Endothelial cell of umbilical vein (primary cell): ENCODE measurements around the gene P2RY6. TPM values are rescaled to one million over a fixed set of nuclear protein-coding genes. Genes with fewer than 3 reads are reported as not detected.
A peak's percentile ranks its signal among the peaks of the same experiment; 100 is the strongest.

Experiments used
- BruUV-seq: library from RNA; stranded (reverse); fragments of 400-500 nt; replicated peaks from 2 replicates; lab custom pipeline; 2021; lab: Mats Ljungman, UMichigan
- CTCF ChIA-PET: fragments of 300-600, 350-600 bp; sonication (Branson Sonifier 250); formaldehyde crosslinking; loops from one replicate; lab custom pipeline; 2021; ENCODE audit warnings: antibody characterized with exemption, inconsistent platforms; lab: Charles Lee
- POLR2A ChIA-PET: fragments of 300-600, 350-600 bp; sonication (Branson Sonifier 250); formaldehyde crosslinking; loops from one replicate; lab custom pipeline; 2021; ENCODE audit warnings: antibody characterized with exemption, inconsistent platforms; lab: Charles Lee
- DNase-seq: peaks from one replicate; pipeline ENCODE4 v3.0.0-alpha.2; 2011; ENCODE audit warnings: low read depth, low spot score
- FAIRE-seq: peaks from 2 replicates; lab custom pipeline; 2011; peaks lifted over from hg19 to GRCh38; lab: Jason Lieb, UNC
- H2AFZ ChIP-seq: 2 replicates; pipeline ENCODE4 v1.6.0; 2012; ENCODE audit warnings: low read depth, low read length, control low read depth, inconsistent platforms
- H3K27ac ChIP-seq: 2 replicates; pipeline ENCODE4 v1.5.1; 2011; ENCODE audit warnings: low read depth, mild to moderate bottlenecking, control low read depth, low read length, moderate library complexity; ENCODE audit not compliant: insufficient read depth
- H3K27me3 ChIP-seq, 2 experiments: 2 replicates each; pipeline versions ENCODE4 v1.6.0 to v1.6.1; 2011; ENCODE audit warnings: low read length in 2 of 2, mixed read lengths in 1 of 2; ENCODE audit not compliant: control insufficient read depth in 2 of 2, insufficient read depth in 2 of 2
- H3K36me3 ChIP-seq, 2 experiments: 2 replicates in 1 of 2; 3 replicates in 1 of 2; pipeline ENCODE4 v1.5.1; 2011; ENCODE audit warnings: low read length in 2 of 2, mild to moderate bottlenecking in 1 of 2, moderate library complexity in 1 of 2; ENCODE audit not compliant: control insufficient read depth in 2 of 2, insufficient read depth in 2 of 2; ENCODE audit errors: extremely low read depth in 1 of 2
- H3K4me1 ChIP-seq: 3 replicates; pipeline ENCODE4 v1.5.1; 2011; ENCODE audit warnings: mild to moderate bottlenecking, low read length; ENCODE audit not compliant: control insufficient read depth, insufficient read depth; ENCODE audit errors: extremely low read depth
- H3K4me2 ChIP-seq: 2 replicates; pipeline ENCODE4 v1.6.1; 2011; ENCODE audit warnings: low read length, control low read depth, mixed read lengths; ENCODE audit not compliant: insufficient read depth
- H3K4me3 ChIP-seq, 3 experiments: fragments of 200-600 bp in 1 of 3; sonication (generic), shearing (Covaris generic) in 1 of 3; replicated peaks in 1 of 3; 2 replicates each; pipeline ENCODE4 v1.5.1; 2011 to 2016; ENCODE audit warnings: control low read depth in 3 of 3, low read length in 3 of 3, mild to moderate bottlenecking in 2 of 3, inconsistent platforms in 1 of 3, low read depth in 1 of 3, moderate library complexity in 1 of 3; ENCODE audit not compliant: insufficient read depth in 1 of 3
- H3K79me2 ChIP-seq: 2 replicates; pipeline ENCODE4 v1.6.0; 2012; ENCODE audit warnings: low read length, inconsistent platforms; ENCODE audit not compliant: control insufficient read depth, insufficient read depth
- H3K9ac ChIP-seq: replicated peaks from 2 replicates; pipeline ENCODE3; 2011; ENCODE audit warnings: low read length, control low read depth; ENCODE audit not compliant: insufficient read depth; ENCODE audit errors: extremely low read depth
- H3K9me1 ChIP-seq: replicated peaks from 3 replicates; pipeline ENCODE4 v1.6.0; 2011; ENCODE audit warnings: mild to moderate bottlenecking, low read length; ENCODE audit not compliant: control insufficient read depth, insufficient read depth; ENCODE audit errors: extremely low read depth
- H3K9me3 ChIP-seq: replicated peaks from 2 replicates; pipeline ENCODE4 v1.5.1; 2012; ENCODE audit warnings: low read length, inconsistent platforms; ENCODE audit not compliant: control insufficient read depth, insufficient read depth
- H4K20me1 ChIP-seq: replicated peaks from 2 replicates; pipeline ENCODE3; 2011; ENCODE audit warnings: mild to moderate bottlenecking, low read length; ENCODE audit not compliant: control insufficient read depth, insufficient read depth; ENCODE audit errors: extremely low read depth
- JUN ChIP-seq: IDR thresholded peaks from 2 replicates; pipeline ENCODE4 v1.6.1; 2011; ENCODE audit warnings: borderline replicate concordance, low read depth; ENCODE audit not compliant: insufficient read length, insufficient read depth
- dilution Hi-C: fragments of 300-500 bp; cut with MboI; formaldehyde crosslinking; loops from one replicate; pipeline ENCODE4 v1.15.0; 2019; ENCODE audit warnings: low sequenced_read_pairs; ENCODE audit not compliant: extremely low pct_ligation_motif_present
- intact Hi-C: fragments of 100-400 bp; cut with micrococcal nuclease; formaldehyde crosslinking; loops from one replicate; pipeline ENCODE4 v1.10.0; 2022
- polyA plus RNA-seq, 4 experiments: library from polyadenylated mRNA; depleted of rRNA in 3 of 4; stranded (reverse) in 3 of 4; unstranded in 1 of 4; fragments of >200 nt; gene quantifications; 2 replicates each; pipeline versions ENCODE4 v1.2.1 to v1.2.3, GENCODE V29; 2011 to 2012; ENCODE audit warnings: missing spikeins in 1 of 4
- total RNA-seq: library from RNA; stranded (reverse); gene quantifications from 2 replicates; pipeline ENCODE4 v1.2.3, GENCODE V29; 2021
- TF ChIP-seq, protein P1 (sequence below), 2 donors: IDR thresholded peaks; 1 replicate in 1 of 2; 2 replicates in 1 of 2; pipeline ENCODE4 v1.5.1; 2011; ENCODE audit warnings: low read length in 2 of 2, mild to moderate bottlenecking in 2 of 2, moderate library complexity in 2 of 2, control low read depth in 1 of 2, inconsistent platforms in 1 of 2, low read depth in 1 of 2; ENCODE audit not compliant: insufficient read depth in 1 of 2; ENCODE audit errors: extremely low read depth in 1 of 2

Gene P2RY6
- total and polyA plus RNA-seq, 2 donors (not counting 3 experiments of a cell fraction or from before 2014, with no cell fraction given): 0.47 TPM; not detected in 1

DNA sequence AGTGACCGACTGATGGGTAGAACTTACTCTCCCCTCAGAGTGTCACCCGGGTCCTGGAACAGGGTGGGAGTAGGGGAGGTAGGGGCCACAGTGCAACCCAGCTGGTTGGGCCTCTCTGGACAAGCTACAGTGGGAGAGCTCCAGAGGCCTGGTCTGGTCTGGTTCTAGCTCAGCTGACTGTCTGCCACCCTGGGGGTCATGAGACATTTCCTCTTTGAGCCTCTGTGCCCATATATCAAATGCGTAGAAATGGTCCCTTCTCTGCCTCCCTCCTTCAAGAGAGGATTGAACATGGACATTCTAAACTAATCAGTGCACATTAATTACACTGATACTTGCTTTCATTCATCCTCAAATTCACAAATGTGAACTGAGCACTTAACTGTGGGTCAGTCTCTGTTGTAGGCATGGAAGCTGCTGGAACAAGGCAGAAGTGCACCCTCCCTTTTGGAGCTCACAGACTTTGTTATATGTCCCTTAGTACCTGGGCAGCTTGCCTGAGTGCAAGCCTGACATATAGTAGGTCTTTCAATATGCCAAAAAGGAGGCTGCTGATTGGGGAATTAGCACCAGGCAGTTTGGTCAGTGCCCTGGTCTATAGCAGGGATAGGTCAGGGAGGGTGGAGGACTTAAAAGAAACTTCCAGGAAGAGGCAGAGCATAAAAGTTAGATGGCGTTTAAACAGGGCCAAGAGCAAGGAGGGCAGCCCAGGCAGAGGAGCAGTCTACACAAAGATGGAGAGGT lies 61.7 kb downstream of the P2RY6 start:
- POLR2A ChIA-PET: interaction anchor here (1.1 to 3.3 kb wide), 3 partner anchors 17 to 27 kb away, joined by 3 to 27 read pairs (median 4); partner anchors contain the start of gene ARHGEF17
- H3K9me3 ChIP-seq: no peaks in the 10 kb centered on the region
- peaks cover 38% of the 10 kb centered on the region for H3K4me1 ChIP-seq
- H2AFZ ChIP-seq: no peak overlapping the region
- no peak for TF ChIP-seq JUN
- TF ChIP-seq, protein P1, sequence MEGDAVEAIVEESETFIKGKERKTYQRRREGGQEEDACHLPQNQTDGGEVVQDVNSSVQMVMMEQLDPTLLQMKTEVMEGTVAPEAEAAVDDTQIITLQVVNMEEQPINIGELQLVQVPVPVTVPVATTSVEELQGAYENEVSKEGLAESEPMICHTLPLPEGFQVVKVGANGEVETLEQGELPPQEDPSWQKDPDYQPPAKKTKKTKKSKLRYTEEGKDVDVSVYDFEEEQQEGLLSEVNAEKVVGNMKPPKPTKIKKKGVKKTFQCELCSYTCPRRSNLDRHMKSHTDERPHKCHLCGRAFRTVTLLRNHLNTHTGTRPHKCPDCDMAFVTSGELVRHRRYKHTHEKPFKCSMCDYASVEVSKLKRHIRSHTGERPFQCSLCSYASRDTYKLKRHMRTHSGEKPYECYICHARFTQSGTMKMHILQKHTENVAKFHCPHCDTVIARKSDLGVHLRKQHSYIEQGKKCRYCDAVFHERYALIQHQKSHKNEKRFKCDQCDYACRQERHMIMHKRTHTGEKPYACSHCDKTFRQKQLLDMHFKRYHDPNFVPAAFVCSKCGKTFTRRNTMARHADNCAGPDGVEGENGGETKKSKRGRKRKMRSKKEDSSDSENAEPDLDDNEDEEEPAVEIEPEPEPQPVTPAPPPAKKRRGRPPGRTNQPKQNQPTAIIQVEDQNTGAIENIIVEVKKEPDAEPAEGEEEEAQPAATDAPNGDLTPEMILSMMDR (IDR thresholded peaks at IDR 0.05; ENCODE audit: extremely low read depth in 1 of 2, insufficient read depth in 1 of 2, low read depth in 1 of 2, low read length in 2 of 2): no peak
- no peaks in the 10 kb centered on the region for H3K27me3 ChIP-seq
- intact Hi-C loops (loop anchor here (1.0 to 2.0 kb wide), 3 partner anchors 11 to 503 kb away; no protein-coding TSS in a partner anchor), dilution Hi-C loops (no loop called here)
- H3K36me3 ChIP-seq: peaks cover 0 to 6% of the 10 kb centered on the region in 2 experiments
- H3K9ac ChIP-seq: no peak overlapping the region
- no TSS peak for BruUV-seq
- H3K4me2 ChIP-seq: no peak overlapping the region
- H3K4me3 ChIP-seq: no peak overlapping the region
- peak; percentile 67 for FAIRE-seq
- peak overlapping the region; percentile 70 for H3K27ac ChIP-seq
- CTCF ChIA-PET: interaction anchor here (2.4 to 6.5 kb wide), 8 partner anchors 11 to 609 kb away, joined by 7 to 455 read pairs (median 62); partner anchors contain the start of gene ARHGEF17
- no peaks in the 10 kb centered on the region for H3K9me1 ChIP-seq
- H4K20me1 ChIP-seq: no peaks in the 10 kb centered on the region
- peaks cover 11% of the 10 kb centered on the region for H3K79me2 ChIP-seq
- peak; percentile 36 for DNase-seq
